HG03097 (cell line): Measurements from ENCODE around the gene GPR146.
A peak's percentile ranks its signal among the peaks of the same experiment; 100 is the strongest.

ENCODE experiments used
- ATAC-seq: cut with Tn5 transposase; IDR thresholded peaks from one replicate; pipeline ENCODE4 v1.9.1; 2021; ENCODE audit not compliant: unreplicated experiment, low FRiP score

GPR146 gene

DNA sequence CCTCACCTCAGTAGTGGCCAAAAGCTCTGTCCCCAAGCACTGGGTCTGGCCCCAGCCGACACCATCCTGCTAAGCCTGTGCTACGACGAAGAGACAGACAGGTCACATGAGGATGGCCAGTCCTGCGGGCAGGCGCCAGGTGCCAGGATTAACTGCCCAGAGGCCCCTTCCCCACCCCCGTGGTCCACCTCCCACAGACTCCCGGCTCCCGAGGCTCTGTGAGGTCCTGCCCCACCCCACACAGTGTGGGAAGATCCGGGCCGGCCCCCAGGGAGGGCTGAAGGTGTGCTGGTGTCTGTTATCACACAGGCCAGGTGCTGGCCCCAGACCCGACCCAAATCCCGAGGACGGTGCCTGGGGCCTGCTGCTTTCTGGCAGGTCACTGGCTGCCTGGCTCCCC is 34.1 kb upstream of the GPR146 start:
- no peak for ATAC-seq

DNA sequence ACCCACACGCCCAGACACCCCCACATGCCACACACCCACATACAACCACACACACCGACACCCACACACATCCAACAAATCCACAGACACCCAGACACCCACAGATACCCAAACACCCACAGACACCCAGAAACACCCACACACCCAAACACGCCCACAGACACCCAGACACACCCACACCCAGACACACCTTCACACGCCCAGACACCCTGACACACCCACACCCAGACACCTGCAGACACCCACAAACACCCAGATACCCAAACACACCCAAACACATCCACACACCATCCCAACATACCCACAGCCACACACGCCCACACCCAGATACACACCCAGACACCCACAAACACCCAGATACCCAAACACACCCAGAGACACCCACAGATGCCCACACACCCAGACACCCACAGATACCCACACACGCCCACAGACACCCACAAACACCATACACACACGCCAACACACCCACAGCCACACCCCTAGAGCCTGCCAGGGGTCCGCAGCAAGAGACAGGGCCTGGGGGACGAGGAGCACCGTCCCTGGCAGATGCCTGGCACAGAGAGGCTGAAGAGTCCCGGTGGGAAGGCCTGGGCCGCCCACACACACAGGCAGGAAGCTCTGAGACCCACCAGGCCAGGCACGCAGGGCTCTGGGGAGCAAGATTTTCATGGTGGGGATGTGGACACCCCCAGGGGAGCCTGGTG is 32.9 kb upstream of the GPR146 start:
- ATAC-seq, result no peak

DNA sequence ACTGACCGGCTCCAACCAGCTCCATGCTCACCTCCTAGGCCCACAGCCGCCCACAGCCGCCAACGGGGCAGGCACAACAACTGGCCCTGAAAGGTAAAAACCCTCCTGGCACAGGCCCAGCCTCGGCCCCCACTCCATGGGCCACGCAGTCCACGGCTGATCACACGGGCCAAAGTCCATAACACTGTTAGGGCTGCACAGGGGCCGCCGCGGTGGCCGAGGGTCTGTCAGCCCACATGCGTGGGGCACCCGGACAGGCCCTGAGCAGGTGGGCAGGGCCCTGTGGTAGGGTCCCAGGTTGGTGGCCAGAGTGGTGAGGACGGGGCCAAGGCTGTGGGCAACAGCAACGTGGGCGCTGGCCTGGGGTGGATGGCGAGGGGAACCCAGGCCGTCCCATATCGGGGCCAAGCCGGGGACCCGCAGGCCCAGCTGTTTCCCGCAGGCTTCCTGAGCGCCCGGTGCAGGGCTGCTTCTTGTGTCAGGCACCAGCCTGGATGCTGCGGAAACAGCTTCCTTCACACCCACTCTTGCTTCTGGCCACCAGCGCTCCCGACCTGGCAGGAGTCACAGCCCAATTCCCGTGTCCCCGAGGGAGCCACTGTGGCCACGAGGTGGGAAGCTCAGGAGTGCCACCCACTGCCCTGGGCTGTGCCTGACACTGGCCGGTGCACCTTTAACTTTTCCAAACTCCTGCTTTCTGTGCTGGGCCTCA is 32.2 kb upstream of the GPR146 start:
- no peak for ATAC-seq

- ATAC-seq, result no peak
Observed at GRCh38 chr7:1012716-1013095, 31.6 kb upstream of the GPR146 start.

DNA sequence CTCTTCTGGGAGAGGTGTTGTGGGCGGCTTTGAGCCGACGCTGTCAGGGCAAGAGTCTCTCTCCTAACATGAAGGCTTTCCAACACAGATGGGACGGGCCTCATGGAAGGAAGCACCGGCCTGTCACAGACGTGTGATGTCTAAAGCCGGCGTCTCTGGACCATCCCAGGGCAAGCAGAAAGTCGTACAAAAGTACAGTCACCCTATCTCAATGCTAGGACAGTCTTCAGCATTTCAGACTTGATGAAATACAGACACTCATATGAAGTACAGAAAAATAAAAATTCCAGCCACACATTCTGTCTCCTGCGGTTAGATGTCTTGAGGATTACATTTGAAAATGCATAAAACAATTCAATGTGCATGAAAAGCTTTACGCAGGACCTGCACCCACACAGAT is 30.8 kb upstream of the GPR146 start:
- no peak for ATAC-seq

- no peak for ATAC-seq
Observed at GRCh38 chr7:1014681-1015080, 29.7 kb upstream of the GPR146 start.

GRCh38 chr7:1015196-1016121 is 28.9 kb upstream of the GPR146 start:
- no peak for ATAC-seq

DNA sequence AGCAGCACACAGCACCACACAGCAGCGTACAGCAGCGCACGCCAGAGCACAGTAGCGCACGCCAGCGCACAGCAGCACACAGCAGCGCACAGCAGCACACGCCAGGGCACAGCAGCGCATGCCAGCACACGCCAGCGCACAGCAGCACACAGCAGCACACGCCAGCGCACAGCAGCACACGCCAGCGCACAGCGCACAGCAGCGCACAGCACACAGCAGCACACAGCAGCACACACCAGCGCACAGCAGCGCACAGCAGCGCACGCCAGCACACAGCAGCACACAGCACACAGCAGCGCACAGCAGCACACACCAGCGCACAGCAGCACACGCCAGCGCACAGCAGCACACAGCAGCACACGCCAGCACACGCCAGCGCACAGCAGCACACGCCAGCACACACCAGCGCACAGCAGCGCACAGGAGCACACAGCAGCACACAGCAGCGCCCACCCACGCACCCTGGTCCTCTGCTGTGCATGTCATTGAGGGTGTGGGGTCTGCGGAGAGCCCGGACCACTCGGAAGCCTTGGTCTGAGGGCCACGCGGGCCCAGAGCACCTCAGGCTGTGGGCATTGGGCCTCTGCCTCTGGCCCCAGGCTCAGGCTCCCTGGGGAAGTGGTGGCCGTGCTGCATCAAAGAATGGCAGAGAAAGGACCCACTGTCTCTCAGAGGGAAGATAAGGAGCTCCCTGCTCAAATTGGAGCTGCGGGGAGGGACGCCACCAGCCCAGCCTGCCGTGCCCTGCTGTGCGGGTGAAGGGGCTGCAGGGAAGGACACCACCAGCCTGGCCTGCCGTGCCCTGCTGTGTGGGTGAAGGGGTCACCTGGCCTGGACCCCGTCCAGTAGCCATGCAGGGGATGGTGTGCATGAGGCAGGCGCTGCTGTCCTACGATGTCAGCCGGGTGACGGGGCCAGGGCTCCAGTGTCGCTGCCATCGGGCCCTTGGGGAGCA is 27.5 kb upstream of the GPR146 start:
- ATAC-seq, result no peak

DNA sequence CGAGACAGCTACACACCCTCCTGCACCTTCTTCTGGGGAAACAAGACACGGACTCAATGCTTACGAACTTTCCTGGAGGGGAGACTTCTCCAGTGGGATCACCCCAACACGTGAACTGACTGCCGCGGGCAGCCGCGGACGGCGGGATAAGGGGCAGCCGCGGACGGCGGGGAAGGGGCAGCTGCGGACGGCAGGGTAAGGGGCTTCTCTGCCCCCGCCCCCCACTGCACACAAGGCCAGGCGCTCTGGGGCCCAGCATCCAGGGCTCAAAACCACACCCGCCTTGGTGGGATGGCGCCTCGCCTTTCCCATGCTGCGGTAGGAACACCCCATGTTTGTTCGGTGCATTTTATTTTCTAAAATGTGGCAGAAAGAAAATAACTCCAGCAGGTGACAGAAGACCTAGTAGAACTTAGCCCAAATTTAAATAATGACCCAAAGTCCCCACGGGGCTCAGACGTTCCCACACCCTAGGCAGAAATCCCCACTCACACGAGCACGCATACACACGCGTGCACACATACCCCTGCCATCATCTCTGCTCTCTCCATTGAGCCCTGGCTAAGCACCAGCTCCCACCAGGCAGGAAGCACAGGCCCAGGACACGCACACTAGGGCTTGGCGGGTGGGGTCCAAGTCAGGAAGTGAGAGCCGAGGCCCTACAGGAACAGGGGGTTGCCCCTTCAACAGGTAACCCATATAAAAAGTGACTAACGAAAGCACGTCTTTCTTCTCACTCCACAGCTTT is 26.6 kb upstream of the GPR146 start:
- no peak for ATAC-seq

DNA sequence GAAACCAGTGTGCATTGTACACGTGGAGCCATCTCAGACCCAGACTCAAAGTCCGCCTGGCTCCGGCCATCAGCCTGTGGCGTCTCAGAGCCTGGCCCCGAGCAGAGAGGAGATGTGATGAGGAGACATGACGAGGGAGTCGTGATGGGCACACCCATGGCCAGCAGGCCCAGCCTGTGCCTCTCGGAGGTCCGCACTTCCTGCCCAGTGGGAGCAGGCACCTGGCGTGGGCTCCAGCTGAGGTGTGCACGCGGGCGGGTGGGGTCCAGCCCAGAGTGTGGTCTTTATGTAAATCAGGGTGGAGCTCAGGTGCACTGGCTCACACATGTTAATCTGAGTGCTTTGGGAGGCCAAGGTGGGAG is 26.0 kb upstream of the GPR146 start:
- ATAC-seq, result no peak

- ATAC-seq, result no peak
Observed at GRCh38 chr7:1019255-1019785, 25.0 kb upstream of the GPR146 start.

DNA sequence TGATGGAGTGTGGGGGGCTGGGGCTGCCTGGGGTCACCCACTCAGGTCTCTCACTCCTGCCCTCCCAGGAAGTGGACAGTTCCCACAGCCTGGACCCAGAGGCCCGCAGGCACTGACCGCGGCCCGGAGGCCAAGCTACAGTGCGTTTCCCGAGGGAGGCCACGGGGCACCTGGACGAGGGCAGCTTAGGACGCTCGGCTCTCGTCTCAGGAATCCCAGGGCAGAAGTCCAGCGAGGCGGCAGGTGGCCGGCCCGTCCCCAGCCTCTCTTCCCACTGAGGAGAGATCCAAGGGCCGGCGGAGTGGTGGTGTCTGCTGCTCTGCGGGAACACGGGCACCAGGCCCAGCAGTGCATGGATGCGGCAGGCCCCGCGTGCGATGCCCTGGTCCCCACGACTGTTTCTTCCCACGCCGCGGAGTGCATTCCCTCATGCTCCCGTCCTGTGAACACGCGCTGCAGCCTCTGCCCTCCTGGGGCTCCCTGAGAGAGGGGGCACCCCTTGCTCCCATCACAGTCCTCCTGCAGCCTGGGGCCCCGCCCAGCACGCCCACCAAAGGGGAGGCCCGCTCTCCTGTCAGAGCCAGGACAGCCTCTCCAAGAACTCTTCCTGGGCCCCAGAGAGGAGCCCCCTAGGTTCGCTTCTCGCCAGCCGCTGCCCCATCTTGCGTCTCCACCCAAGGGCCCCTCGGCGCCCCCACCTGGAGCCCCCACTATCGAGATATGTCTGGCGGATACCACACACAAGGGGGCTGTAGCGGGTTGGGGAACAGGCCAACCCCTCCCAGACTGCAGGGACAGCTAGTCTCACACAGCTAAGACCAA is 24.3 kb upstream of the GPR146 start:
- no peak for ATAC-seq

DNA sequence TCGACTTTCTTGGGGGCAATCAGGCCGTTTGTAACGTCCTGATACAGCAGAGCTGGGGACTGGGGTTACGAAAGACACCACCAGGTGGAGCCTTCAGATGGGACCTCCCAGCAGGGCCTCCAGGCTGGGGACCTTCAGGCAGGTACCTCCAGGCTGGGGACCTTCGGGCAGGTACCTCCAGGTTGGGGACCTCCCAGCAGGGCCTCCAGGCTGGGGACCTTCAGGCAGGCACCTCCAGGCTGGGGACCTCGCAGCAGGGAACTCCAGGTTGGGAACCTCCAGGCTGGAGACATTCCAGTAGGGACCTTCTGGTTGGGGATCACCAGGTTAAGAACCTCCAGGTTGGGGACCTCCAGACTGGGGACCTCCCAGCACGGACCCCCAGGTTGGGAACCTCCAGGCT is 23.5 kb upstream of the GPR146 start:
- no peak for ATAC-seq

GRCh38 chr7:1021366-1021765 is 23.0 kb upstream of the GPR146 start:
- no peak for ATAC-seq

GRCh38 chr7:1021931-1022330 is 22.4 kb upstream of the GPR146 start:
- no peak for ATAC-seq

GRCh38 chr7:1022356-1022755 is 22.0 kb upstream of the GPR146 start:
- no peak for ATAC-seq

DNA sequence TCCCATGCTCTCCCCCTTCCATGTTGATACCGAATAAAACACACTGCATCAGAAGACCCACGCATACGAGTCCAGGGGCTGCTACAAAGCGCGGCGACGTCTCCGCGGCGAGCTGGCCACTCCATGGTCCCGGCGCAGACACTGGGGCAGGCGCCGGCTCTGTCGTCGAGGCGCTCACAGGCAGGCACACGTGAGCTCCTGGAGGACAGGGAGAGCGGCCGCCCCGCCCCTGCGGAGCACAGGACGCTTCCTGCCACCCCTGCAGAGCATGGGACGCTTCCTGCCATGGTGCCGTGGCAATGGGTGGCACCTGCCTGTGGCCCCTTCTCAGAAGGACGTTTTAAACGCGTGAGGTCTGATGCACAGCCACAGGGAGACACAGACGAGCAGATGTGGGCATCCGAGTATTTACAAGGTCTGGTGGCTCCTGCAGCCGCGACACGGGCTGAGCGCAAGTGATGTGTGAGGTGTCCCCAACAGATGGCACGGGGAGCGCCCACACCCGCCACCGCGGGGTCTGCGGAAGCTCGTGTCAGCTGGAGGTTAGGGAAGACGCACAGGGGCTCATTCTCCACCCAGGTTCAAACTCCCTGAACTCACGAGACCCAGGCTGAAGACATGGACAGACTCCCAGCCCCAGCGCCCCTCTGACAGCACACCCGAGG is 21.4 kb upstream of the GPR146 start:
- no peak for ATAC-seq

- peak; percentile 41 for ATAC-seq
Observed at GRCh38 chr7:1024331-1024841, 20.0 kb upstream of the GPR146 start.
